Glomerular endothelial cell (primary cell): Measurements from ENCODE around the gene U2AF2. TPM values are rescaled to one million over a fixed set of nuclear protein-coding genes. Genes with fewer than 3 reads are reported as not detected.

ENCODE experiments used
- DNase-seq: peaks from one replicate; pipeline ENCODE4 v3.0.0-alpha.2; 2011; ENCODE audit warnings: low read depth, low spot score; ENCODE audit errors: extremely low read depth
- total RNA-seq: library from RNA; depleted of rRNA; stranded (reverse); fragments of >200 nt; gene quantifications from 2 replicates; pipeline ENCODE4 v1.2.3, GENCODE V29; 2015

The U2AF2 gene
- total RNA-seq, 1 donor from 2014 or later = 150 TPM

DNA sequence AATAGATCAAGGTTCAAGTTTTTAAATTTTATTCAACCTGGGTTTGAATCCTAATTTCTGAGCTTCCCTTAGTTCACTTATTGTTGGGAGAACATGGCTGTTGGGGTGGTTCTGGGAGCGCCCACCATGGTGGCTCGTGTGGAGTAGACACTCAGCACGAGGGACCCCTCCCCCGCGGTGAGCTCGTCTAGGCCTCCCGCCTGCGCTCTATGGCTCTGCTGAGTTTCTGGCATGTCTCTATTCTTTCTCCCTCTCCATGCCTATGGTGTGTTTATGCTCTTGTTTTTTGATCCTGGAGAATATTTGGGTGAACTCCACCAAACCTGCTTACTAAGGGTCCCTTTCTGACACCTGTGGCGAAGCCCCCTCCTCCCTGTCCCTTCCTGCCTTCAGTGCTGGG is 18.6 kb downstream of the U2AF2 start:
- no peak for DNase-seq

DNA sequence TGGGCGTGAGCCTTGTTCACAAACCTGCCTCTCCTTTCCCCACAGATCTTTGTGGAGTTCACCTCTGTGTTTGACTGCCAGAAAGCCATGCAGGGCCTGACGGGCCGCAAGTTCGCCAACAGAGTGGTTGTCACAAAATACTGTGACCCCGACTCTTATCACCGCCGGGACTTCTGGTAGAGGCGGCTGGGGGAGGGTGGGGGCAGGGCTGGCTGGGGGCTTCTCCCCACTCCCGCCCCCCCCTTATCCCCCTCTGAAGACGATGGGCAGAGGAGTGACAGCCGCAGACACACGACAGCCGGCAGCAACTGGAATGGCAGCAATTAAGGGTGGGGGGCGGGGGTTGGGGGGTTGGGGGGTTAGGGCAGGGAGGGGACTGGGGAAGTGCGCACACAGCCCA is 19.1 kb downstream of the U2AF2 start:
- no peak for DNase-seq

DNA sequence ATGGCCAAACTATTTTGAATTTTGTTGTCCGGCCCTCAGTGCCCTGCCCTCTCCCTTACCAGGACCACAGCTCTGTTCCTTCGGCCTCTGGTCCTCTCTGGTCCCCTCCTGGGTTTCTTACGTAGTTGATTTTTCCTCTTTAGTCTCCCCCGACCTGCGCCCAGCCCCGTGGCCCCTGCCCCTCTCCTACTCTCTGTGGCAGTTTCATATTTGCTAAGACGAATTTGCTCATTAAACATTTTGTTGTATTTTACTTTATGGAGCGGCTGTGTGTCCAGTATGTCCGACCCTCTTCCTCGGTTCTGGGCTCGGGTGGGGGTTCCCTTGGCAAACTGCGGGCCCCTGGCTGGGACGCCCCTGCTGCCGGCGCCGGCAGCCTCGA is 19.6 kb downstream of the U2AF2 start:
- no peak for DNase-seq

DNA sequence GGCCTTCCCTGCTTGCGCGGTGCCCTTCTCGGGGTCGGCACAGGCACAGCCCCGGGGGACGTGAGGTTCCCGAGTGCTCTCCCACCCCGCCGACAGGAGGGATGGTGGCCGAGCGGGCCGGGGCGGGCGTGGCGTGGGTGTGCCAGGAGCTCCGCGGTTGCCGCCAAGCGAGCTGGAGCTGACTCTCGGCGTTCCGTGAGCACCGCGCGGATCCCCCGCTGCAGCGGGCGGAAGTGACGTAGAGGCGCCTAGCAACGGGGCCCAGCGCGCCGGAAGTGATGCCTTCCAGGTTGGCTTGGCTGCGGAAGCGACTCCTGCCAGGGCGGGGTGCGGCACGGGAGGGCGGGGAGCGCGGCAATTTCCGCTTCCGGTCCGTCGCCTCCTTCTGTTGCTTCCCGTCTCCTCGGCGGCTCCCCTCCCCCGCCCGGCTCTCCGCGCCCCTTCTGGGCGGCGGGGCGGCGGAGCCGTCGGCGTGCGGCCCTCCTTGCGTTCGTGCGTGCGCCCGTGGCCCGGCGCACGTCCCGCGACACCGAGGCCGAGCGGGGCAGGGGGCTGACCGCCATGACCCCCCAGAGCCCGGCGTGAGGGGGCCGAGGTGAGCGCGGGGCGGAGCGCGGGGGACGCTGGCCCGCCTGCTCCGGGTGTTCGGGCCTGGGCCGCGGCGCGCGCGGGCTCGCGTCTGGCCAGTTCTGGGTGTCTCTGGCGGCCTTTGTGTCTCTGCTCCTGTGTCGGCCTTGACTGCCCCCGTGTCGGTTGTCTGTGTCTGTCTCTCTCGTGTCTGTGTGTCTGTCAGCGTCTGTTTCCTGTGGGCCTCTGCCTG is 20.2 kb downstream of the U2AF2 start, which contains the start of gene EPN1:
TSS of gene EPN1 (plus strand) at position 386 of the 820 bp plus-strand sequence. CDS start 3,402 bp downstream, outside the sequence.
- DNase-seq = peak; percentile 54

DNA sequence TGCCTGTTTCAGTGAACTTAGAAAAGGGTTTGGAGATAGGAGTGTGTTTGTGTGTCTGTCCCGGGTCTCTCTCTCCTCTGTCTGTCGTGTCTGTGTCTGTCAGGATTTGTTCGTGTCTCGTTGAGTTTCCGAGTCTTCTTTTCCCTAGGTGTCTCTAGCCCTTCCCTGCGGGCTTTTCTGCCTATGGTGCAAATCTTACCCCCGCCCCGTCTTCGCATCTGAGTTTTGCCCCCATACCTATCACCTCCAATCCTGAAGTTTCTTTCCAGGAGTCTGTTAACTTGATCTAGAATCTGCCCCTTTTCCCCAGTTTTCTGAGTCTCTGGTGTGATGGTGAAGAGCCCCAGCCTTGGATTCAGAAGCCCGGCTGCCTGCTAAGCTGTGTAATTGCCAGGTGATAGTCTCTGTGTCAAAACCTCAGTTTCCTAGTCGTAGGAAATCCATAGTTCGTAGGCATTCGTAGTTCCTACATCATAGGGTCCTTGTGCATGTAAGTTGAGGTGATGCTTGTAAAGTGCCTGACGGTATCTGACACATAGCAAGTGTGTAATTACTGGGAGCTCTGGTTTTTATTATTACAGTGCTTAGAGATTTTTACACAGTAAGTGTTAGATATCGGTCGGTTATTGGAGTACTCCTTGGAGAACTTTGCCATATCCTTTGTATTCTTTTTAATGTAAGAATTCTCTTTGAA is 21.0 kb downstream of the U2AF2 start:
- no peak for DNase-seq

DNA sequence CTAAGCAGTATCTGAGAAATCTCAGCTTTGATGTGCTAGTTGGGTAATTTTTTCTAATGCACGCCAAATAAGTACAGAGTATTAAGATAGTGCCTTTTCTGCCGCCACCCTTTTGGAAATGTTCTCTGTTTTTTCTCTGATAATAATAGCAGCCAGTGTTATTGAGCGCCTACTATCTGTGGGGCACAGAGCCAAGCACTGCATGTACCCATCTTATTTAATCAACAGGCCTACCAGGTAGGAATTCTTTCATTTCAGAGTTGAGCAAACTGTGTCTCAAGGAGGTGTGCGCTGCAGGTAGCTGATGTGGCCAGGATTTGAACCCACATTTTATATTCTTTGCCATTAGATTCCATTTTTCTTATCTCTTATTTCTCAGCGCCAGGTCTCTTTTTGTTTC is 21.5 kb downstream of the U2AF2 start:
- no peak for DNase-seq

DNA sequence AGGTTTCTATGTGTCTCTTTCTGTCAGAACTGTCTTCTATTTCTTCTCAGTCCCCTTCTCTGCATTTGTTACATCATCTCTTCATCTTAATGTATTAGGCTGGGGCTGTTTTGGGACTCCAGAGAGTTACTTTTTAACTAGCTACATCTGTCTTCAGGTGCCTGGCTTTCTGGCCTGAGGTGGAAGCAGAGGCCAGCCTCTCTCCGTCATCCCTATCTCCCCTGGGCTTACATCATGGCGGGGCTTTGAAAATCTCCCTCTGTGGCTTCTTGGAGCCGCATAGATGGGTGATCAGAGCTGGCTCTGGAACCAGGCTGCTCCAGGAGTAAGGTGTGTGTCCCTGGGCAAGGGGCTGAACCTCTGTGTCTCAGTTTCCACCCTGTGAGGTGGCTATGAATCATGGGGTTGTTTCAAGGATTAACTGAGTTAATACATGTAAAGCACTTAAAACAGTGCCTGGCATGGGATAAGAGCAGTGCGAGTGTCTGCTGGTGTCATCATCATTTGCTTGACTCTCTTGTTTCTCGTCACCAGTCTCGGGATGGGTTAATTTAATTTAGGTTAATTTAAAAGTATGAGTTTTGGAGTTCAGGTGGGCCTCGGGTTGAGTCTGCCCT is 22.2 kb downstream of the U2AF2 start:
- DNase-seq = no peak

DNA sequence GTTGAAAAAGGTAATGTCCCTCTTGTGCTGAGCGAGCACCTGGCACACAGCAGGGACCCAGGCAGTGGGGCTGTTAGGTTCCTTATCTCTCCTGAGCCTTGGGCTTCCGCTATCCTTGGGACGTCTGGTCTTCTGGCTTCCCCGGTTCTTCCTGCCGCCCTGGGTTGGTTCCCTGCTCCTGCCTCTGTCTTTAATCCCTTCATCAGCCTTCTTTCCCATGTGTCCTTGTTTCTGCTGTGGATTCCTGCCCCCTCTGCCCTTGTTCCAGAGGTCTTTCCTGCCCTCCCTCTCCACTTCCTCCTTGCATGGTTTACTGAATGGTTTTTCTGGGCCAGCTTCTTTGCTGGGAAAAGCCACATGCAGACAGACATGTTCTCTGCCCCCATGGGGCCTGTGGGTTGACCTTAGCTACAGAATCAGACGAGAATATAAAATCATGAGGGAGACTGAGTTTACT is 22.8 kb downstream of the U2AF2 start:
- no peak for DNase-seq

DNA sequence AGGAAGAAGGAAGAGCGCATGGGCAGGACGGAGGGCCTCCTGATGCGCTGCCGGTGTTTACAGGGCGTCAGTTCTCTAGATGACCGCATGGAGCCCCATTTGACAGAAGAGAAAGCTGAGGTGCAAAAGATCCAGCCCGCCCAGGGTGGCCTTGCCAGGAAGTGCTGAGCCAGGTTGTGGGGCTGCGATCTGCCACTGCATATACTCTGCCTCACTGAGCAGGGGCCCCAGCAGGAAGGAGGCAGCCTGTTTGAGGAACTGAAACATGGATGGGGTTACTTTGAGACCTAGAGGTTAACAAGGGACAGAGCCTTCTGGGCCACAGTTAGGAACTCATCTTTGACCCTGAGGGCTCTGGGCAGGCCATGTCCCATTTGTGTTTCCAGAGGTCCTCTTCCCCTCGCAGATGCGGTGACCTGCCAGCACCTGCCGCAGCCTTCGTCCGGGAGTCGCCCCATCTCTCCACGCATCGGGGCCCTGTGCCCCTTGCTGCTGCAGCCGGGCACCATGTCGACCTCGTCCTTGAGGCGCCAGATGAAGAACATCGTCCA is 23.4 kb downstream of the U2AF2 start:
- DNase-seq = no peak

DNA sequence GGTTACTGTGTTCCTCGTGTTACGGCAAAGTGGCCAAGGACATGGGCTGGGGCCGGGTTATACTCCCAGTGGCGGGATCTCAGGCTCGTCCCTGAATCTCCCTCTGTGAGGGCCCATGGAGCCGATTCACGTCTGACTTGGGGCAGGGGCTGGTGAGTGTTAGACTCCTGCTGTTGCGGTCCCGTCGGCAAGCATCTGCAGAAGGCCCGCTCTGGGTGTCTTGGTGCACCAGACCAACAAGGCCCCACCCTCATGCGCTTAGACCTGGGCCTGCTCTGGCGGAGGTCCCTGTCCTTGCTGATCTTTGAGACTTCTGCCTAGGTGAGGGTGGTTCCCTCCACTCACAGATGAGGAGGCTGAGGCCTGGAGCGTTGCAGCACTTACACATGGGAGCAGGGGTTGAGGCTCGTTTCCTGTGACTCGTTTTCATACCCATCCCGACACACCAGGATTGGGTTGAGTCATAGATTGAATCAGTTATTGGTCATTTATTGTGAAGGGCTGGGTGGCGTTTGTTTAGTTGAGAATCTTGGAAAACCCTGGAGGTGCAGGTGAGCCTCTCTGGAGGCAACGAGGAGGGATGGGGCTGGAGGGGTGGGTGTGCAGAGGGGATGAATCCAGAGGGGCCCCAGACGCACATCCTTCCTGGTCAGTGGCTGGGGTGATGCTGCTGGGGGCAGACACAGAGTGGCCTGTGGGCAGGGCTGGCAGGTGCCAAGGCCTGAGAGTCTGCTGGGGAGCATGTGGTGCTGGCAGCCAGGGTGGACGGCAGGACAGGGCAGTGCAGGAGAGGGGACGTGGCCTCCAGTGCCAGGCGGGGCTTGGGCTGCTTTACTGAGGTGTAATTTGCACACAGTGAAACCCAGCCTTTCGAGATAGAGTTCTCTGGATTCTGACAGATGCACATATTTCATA is 24.8 kb downstream of the U2AF2 start:
- DNase-seq = no peak

DNA sequence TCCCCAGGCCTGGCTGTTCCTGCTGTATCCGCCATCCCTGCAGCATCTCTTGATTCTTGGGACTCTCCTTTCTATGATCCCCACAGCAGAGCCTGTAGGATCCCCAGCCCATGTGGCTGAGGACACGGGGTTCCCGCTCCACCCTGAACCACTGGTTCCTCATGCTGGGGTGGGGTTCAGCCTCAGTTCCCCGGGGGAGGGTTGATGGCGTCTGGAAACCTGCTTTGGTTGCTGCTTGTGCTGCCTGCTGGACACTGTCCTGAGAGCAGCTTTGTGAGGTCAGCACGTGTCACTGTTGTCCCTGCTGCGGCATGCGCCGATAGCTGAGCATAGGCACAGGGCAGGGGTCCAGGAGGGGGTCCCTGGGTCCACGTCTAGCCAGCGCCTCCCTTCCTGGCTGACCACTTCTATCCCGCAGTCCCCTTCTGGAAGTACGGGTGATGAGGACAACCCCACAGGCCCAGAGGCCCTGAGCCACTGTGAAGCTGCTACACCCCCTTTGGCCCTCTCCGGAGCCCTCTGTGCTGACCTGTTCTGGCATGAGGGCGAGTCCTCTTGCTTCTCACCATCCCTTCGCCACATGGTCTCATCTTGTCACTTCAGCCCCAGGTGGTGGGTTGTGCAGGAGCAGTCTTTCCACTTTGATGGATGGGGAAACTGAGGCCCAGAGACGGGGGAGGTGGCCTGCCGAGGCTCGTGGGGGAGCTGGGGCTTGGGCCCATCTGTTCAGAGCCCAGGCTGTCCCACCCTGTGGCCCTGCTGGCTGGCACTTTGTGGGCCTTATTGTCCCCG is 25.7 kb downstream of the U2AF2 start:
- DNase-seq = no peak

DNA sequence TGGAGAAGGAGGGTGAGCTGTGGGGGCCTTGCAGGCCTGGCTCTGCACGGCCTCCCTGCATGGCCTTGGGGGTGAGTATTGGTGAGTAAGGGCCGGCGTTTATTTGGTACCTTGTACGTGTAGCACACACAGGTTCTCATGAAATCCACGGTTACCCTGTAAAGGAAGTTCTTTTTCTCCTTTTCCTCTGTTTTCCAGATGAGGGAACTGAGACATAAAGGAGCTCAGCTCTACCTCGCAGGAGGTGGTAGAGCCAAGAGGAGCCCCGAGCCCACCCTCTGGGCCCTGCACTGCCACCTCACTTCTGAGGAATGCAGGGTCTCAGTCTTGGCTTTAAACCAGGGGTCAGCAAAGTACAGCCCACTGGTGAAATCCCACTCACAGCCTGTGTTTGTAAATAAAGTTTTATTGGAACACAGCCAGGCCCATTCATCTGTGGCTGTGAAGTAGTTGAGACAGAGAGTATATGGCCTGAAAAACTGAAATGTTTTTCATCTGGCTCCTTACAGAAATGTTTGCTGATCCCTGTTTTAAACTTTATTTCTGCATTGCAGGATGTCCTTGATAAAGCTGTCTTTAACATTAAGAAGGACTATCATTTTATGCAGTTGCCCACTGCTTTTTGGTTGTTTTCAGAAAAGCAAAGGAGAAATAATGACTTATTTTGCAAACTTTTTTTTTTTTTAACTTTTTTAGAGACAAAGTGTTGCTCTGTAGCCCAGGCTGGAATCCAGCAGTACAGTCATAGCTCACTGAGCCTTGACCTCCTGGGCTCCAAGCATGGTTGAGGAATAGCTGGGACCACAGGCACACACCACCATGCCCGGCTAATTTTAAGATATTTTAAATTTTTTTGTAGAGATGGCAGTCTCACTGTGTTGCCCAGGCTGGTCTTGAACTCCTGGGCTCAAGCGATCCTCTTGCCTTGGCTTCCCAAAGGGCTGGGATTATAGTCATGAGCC is 26.6 kb downstream of the U2AF2 start:
- no peak for DNase-seq

DNA sequence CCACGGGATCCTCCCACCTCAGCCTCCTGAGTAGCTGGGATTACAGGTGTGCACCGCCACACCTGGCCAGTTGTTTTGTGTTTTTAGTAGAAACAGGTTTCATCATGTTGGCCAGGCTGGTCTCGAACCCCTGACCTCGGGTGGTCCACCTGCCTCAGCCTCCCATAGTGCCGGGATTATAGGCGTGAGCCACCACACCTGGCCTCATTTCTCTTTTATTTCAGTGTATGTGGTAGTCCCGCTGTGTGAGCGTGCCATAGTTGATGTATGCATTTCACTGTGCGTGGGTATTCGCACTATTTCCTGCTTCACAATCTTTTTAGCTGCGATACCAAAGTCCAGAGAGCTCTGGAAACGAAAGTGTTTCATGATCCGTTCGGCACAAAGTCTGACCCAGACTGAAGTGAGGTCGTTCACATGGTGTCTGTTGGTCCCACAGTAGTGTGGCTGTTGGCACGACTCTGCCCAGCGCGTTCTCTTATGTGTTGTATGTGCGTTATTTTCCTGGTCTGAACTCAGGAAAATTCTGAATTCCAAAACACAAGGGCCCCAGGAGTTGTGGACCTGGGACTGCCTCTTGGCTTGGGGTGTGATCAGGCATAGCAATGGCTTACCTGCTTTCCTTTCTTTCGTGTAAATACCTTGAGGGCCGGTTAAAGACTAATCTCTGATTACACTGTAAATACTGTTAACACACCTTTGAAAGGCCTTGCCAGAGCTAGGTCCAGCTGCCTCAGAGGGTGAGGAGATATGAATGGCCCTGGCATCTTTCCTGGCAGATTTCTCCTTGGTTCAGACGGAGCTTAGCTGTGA is 28.8 kb downstream of the U2AF2 start:
- no peak for DNase-seq

DNA sequence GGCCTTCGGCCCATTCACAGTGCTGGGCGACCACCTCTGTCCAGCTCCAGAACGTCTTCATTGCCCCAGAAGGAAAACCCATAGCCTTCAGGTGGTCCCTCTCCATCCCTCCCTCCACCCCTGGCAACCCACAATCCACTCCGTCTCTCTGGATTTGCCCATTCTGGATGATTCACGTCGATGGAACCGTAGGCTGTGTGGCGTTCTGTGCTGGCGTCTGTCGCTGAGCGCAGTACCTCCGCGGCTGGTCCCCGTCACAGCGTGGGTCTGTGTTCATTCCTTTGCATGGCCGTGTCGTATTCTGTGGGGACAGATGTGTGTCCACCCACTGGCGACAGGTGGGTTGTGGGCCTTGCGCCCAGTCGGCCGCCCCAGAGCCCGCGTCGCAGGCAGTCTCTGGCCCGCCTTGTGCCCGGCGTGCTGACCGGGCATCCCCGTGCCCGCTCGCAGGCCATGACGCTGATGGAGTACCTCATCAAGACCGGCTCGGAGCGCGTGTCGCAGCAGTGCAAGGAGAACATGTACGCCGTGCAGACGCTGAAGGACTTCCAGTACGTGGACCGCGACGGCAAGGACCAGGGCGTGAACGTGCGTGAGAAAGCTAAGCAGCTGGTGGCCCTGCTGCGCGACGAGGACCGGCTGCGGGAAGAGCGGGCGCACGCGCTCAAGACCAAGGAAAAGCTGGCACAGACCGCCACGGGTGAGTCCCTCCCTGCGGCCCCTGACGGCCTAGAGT is 30.3 kb downstream of the U2AF2 start:
- DNase-seq = no peak

DNA sequence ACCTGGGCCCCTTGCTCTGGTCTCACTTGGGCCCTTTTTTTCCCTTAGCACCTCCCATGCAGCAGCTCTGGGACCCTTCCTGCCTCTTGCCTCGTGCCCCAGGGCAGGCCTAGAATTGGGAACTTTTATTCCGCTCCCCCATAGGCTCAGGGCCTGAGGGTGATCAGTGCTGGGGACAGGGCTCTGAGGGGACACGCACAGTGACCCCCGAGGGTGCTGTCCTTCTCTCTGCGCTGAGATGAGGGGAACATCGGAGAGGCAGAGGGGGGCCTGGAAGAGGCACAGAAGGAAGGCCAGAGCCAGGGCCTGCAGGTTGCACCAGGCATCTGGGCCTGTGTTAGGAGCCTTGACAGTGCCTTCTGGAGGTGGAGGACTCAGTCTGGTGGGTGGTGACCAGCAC is 30.9 kb downstream of the U2AF2 start:
- DNase-seq = no peak

DNA sequence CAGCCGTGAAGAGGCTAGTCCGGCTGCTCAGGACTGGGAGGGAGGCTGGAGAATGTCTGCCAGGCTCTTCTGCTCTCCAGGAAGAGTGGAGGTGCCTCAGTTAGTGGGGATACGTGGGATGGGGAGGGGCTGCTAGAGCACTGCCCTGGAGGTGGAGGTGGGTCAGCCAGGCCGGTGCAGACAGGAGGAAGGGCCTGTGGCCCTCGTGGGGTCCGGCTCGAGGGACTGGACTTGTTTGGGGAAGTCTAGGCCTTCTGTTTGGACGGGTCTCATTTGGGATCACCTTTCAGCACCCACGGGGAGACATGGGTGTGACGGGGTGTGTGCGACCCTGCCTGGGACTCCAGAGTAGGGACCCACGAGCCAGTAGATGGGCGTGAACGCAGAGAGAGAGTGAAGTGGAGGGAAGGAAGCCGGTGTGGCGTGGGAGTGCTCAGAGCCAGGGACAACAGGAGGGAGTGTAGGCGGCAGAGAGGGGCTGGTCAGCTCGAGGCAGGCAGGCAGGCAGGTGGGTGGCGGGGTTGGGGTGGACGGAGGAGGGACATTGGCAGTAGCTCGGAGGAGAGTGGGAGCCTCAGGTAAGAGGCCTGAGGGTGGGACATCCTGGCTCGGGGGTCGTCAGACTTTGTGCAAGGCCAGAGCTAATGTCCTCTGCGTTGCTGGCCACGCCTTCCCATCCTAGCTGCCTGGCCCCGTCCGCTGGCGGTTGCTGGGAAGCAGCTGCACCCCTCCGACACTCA is 31.6 kb downstream of the U2AF2 start:
- no peak for DNase-seq
